K562 (cell line): ENCODE measurements around the gene FAM222A. TPM values are rescaled to one million over a fixed set of nuclear protein-coding genes. Genes with fewer than 3 reads are reported as not detected.

Experiments
- CREBBP ChIP-seq: IDR thresholded peaks from one replicate; pipeline ENCODE4 v1.6.1; 2012; ENCODE audit warnings: low read depth, mild to moderate bottlenecking, control low read depth, inconsistent platforms, low read length
- ESRRA ChIP-seq: fragments of 450-650 bp; IDR thresholded peaks from 2 replicates; pipeline ENCODE4 v1.6.1; 2014; ENCODE audit warnings: low read depth, mild to moderate bottlenecking, moderate library complexity, borderline replicate concordance
- HCFC1 ChIP-seq: IDR thresholded peaks from 2 replicates; pipeline ENCODE4 v1.6.1; 2012; ENCODE audit warnings: low read depth, low read length, improper control_type of control experiment
- KLF6 ChIP-seq: fragments of 250-450 bp; sonication (Bioruptor Pico); IDR thresholded peaks from 2 replicates; pipeline ENCODE4 v1.4.0; 2020; ENCODE audit warnings: mild to moderate bottlenecking, moderate library complexity, borderline replicate concordance
- PPARD ChIP-seq: fragments of 250-450 bp; sonication (Bioruptor Pico); IDR thresholded peaks from 2 replicates; pipeline ENCODE4 v1.8.0; 2022; ENCODE audit warnings: inconsistent platforms, mild to moderate bottlenecking, moderate library complexity
- ZKSCAN8 ChIP-seq: fragments of 200-800 bp; sonication (Bioruptor generic); IDR thresholded peaks from 2 replicates; pipeline ENCODE4 v1.6.1; 2016; ENCODE audit warnings: missing genetic modification characterization, missing compliant biosample characterization
- ZNF124 ChIP-seq: sonication (generic); formaldehyde crosslinking; IDR thresholded peaks from 2 replicates; pipeline ENCODE4 v1.8.1; 2022; ENCODE audit warnings: missing genetic modification reagents
- ZNF263 ChIP-seq: sonication (generic); formaldehyde crosslinking; IDR thresholded peaks from 2 replicates; pipeline ENCODE4 v1.8.0; 2022; ENCODE audit warnings: mild to moderate bottlenecking, missing genetic modification reagents, borderline replicate concordance
- ZNF436 ChIP-seq: fragments of 250-450, 450-650 bp; sonication (Bioruptor Pico); formaldehyde crosslinking; IDR thresholded peaks from 2 replicates; pipeline ENCODE4 v1.7.0; 2020; ENCODE audit warnings: mild to moderate bottlenecking
- polyA plus RNA-seq, 8 experiments: library from polyadenylated mRNA; depleted of rRNA in 4 of 8; stranded (reverse) in 5 of 8; unstranded in 3 of 8; fragments of >200 nt; fragmentation: Nextera tagmentation in 2 of 8; fragmentation: Illumina TruSeq in 1 of 8; extraction: Ambion mirVana in 2 of 8; extraction: Trizol in 1 of 8; gene quantifications; 2 replicates each; pipeline versions ENCODE4 v1.2.1 to v1.2.3, GENCODE V29; 2011 to 2014; ENCODE audit warnings: inconsistent platforms in 1 of 8, missing spikeins in 1 of 8
- total RNA-seq, 7 experiments: library from RNA; depleted of rRNA in 6 of 7; stranded (reverse); fragments of >200 nt in 6 of 7; fragmentation: Illumina TruSeq in 2 of 7; extraction: Trizol in 2 of 7; gene quantifications; 2 replicates each; pipeline versions ENCODE4 v1.2.1 to v1.2.3, GENCODE V29; 2011 to 2021; ENCODE audit warnings: low replicate concordance in 1 of 7
- TF ChIP-seq, protein P1 (sequence below): fragments of 200-800 bp; sonication (Bioruptor generic); IDR thresholded peaks from 2 replicates; pipeline ENCODE4 v1.6.1; 2016; ENCODE audit warnings: missing genetic modification characterization, missing compliant biosample characterization
- TF ChIP-seq, protein P2 (sequence below): fragments of 250-450 bp; sonication (Bioruptor Pico); IDR thresholded peaks from 2 replicates; pipeline ENCODE4 v1.9.0; 2021; ENCODE audit warnings: mild to moderate bottlenecking
- TF ChIP-seq, protein P3 (sequence below): fragments of 450-650 bp; IDR thresholded peaks from 2 replicates; pipeline ENCODE4 v1.6.1; 2018; ENCODE audit warnings: mild to moderate bottlenecking, low read depth; ENCODE audit not compliant: partially characterized antibody
- TF ChIP-seq, protein P4 (sequence below), 3 experiments: IDR thresholded peaks in 2 of 3; conservative IDR thresholded peaks in 1 of 3; 2 replicates each; pipeline ENCODE4 v1.5.1; 2011 to 2012; ENCODE audit warnings: low read length in 3 of 3, mild to moderate bottlenecking in 3 of 3, control low read depth in 2 of 3, improper control_type of control experiment in 1 of 3, inconsistent platforms in 1 of 3, low read depth in 1 of 3, mixed read lengths in 1 of 3, moderate library complexity in 1 of 3; ENCODE audit not compliant: insufficient read depth in 2 of 3
- TF ChIP-seq, protein P5 (sequence below), 2 experiments: IDR thresholded peaks; 2 replicates each; pipeline ENCODE4 v1.6.1; 2012; ENCODE audit warnings: improper control_type of control experiment in 2 of 2, low read depth in 2 of 2, low read length in 2 of 2, borderline replicate concordance in 1 of 2

The FAM222A gene
- total and polyA plus RNA-seq, 9 of the 15 experiments (the other 6 are each of a cell fraction or from before 2014, with no cell fraction given): 0.03 to 0.36 (median 0.12) TPM; not detected in 1

DNA sequence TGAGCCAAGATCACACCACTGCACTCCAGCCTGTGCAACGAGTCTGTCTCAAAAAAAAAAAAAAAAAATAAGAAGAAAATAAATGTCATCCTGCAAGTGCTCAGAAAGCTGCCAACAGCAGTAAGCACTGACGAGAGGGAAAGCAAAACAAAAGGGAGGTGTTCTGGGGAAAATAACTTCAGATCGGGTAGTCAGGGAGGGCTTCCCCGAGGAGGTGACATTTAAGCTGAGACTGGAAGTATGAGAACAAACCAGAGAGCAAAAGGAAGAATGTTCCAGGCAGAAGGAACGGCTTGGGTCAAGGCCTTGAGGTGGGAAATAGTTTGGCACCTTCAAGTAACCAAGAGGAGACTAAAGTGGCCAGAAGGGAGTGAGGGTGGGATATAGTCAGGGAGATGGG is 4.7 kb upstream of the FAM222A start (continued):
- TF ChIP-seq, protein P1, sequence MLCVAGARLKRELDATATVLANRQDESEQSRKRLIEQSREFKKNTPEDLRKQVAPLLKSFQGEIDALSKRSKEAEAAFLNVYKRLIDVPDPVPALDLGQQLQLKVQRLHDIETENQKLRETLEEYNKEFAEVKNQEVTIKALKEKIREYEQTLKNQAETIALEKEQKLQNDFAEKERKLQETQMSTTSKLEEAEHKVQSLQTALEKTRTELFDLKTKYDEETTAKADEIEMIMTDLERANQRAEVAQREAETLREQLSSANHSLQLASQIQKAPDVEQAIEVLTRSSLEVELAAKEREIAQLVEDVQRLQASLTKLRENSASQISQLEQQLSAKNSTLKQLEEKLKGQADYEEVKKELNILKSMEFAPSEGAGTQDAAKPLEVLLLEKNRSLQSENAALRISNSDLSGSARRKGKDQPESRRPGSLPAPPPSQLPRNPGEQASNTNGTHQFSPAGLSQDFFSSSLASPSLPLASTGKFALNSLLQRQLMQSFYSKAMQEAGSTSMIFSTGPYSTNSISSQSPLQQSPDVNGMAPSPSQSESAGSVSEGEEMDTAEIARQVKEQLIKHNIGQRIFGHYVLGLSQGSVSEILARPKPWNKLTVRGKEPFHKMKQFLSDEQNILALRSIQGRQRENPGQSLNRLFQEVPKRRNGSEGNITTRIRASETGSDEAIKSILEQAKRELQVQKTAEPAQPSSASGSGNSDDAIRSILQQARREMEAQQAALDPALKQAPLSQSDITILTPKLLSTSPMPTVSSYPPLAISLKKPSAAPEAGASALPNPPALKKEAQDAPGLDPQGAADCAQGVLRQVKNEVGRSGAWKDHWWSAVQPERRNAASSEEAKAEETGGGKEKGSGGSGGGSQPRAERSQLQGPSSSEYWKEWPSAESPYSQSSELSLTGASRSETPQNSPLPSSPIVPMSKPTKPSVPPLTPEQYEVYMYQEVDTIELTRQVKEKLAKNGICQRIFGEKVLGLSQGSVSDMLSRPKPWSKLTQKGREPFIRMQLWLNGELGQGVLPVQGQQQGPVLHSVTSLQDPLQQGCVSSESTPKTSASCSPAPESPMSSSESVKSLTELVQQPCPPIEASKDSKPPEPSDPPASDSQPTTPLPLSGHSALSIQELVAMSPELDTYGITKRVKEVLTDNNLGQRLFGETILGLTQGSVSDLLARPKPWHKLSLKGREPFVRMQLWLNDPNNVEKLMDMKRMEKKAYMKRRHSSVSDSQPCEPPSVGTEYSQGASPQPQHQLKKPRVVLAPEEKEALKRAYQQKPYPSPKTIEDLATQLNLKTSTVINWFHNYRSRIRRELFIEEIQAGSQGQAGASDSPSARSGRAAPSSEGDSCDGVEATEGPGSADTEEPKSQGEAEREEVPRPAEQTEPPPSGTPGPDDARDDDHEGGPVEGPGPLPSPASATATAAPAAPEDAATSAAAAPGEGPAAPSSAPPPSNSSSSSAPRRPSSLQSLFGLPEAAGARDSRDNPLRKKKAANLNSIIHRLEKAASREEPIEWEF (CRISPR knock-in tag): no peak
- TF ChIP-seq, protein P2, sequence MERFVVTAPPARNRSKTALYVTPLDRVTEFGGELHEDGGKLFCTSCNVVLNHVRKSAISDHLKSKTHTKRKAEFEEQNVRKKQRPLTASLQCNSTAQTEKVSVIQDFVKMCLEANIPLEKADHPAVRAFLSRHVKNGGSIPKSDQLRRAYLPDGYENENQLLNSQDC (CRISPR knock-in tag): no peak
- no peak for TF ChIP-seq KLF6
- TF ChIP-seq, protein P3, sequence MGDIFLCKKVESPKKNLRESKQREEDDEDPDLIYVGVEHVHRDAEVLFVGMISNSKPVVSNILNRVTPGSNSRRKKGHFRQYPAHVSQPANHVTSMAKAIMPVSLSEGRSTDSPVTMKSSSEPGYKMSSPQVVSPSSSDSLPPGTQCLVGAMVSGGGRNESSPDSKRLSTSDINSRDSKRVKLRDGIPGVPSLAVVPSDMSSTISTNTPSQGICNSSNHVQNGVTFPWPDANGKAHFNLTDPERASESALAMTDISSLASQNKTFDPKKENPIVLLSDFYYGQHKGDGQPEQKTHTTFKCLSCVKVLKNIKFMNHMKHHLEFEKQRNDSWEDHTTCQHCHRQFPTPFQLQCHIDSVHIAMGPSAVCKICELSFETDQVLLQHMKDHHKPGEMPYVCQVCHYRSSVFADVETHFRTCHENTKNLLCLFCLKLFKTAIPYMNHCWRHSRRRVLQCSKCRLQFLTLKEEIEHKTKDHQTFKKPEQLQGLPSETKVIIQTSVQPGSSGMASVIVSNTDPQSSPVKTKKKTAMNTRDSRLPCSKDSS: no peak
- no peak for TF ChIP-seq CREBBP
- TF ChIP-seq, protein P4, sequence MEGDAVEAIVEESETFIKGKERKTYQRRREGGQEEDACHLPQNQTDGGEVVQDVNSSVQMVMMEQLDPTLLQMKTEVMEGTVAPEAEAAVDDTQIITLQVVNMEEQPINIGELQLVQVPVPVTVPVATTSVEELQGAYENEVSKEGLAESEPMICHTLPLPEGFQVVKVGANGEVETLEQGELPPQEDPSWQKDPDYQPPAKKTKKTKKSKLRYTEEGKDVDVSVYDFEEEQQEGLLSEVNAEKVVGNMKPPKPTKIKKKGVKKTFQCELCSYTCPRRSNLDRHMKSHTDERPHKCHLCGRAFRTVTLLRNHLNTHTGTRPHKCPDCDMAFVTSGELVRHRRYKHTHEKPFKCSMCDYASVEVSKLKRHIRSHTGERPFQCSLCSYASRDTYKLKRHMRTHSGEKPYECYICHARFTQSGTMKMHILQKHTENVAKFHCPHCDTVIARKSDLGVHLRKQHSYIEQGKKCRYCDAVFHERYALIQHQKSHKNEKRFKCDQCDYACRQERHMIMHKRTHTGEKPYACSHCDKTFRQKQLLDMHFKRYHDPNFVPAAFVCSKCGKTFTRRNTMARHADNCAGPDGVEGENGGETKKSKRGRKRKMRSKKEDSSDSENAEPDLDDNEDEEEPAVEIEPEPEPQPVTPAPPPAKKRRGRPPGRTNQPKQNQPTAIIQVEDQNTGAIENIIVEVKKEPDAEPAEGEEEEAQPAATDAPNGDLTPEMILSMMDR (IDR thresholded peaks at IDR 0.05 in 2 of 3, conservative IDR thresholded peaks at IDR 0.05 in 1 of 3; ENCODE audit: insufficient read depth in 2 of 3, low read depth in 1 of 3, low read length in 3 of 3): no peak
- no peak for TF ChIP-seq ZKSCAN8
- TF ChIP-seq ZNF436 (CRISPR knock-in tag): peak; percentile 70; the same call in 1 of the 2 replicates
- no peak for TF ChIP-seq PPARD (CRISPR knock-in tag)
- TF ChIP-seq ZNF263 (CRISPR knock-in tag): no peak
- no peak for TF ChIP-seq HCFC1
- no peak for TF ChIP-seq ESRRA
- TF ChIP-seq, protein P5, sequence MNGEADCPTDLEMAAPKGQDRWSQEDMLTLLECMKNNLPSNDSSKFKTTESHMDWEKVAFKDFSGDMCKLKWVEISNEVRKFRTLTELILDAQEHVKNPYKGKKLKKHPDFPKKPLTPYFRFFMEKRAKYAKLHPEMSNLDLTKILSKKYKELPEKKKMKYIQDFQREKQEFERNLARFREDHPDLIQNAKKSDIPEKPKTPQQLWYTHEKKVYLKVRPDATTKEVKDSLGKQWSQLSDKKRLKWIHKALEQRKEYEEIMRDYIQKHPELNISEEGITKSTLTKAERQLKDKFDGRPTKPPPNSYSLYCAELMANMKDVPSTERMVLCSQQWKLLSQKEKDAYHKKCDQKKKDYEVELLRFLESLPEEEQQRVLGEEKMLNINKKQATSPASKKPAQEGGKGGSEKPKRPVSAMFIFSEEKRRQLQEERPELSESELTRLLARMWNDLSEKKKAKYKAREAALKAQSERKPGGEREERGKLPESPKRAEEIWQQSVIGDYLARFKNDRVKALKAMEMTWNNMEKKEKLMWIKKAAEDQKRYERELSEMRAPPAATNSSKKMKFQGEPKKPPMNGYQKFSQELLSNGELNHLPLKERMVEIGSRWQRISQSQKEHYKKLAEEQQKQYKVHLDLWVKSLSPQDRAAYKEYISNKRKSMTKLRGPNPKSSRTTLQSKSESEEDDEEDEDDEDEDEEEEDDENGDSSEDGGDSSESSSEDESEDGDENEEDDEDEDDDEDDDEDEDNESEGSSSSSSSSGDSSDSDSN (IDR thresholded peaks at IDR 0.05; ENCODE audit: borderline replicate concordance in 1 of 2, low read depth in 2 of 2, low read length in 2 of 2): no peak
- TF ChIP-seq ZNF124 (CRISPR knock-in tag): no peak
